ENCODE results near the gene ABCA4.

DNA sequence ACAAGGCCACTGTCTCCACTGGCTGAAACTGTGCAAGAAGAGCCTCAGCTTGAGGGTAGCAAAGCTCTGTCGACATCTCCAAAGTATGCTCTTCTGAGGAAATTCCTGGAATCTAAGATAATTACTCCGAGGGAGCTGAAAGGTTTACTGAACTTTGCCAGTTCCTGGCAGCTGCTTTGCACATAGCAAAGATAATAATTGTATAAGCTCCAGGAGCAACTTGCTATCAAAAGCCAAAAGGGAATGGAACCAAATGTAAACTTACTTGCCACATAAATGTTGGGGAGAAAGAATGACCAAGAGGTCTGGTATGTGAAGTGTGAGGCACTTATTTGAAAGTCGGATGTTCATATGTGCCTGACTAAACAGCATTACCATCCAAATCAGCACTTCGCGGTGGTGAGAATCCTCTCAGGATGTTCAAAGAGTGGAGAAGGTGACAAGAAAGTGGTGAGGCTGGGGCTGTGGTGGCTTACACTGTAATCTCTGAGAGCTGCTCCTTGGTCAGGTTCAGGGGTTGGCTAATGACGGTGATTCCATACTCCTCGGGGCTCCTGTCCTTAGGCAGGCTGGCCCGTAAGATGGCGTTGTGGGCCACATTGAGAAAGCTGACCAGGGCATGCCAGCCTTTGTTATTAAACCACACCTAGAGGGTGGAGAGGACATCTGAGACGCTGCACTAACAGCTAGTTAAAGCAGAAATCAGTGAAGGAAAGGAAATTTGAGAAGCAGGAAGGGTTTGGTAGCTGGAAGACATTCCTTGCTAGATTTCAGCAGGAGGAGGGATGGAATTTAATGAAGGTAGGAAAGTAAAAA is 100.0 kb downstream of the ABCA4 start:
- TF ChIP-seq CTCF (IDR thresholded peaks at IDR 0.05) (no peak), POLR2A (IDR thresholded peaks at IDR 0.05) (no peak), POLR2AphosphoS5 (IDR thresholded peaks at IDR 0.05) (no peak)
